Rectal smooth muscle tissue (tissue), 1 donor: ENCODE data around the gene MAP4K1.

Source experiments
- H3K27ac ChIP-seq: one replicate; pipeline ENCODE4 v1.7.0; 2013; ENCODE audit warnings: low read depth, low read length, inconsistent platforms
- H3K27me3 ChIP-seq: one replicate; pipeline ENCODE4 v1.7.0; 2013; ENCODE audit warnings: low read length; ENCODE audit not compliant: control insufficient read depth, insufficient read depth
- H3K36me3 ChIP-seq: one replicate; pipeline ENCODE4 v1.7.0; 2013; ENCODE audit warnings: low read length; ENCODE audit not compliant: control insufficient read depth, insufficient read depth
- H3K4me1 ChIP-seq: one replicate; pipeline ENCODE4 v1.7.0; 2013; ENCODE audit warnings: low read length; ENCODE audit not compliant: control insufficient read depth, insufficient read depth
- H3K4me3 ChIP-seq: one replicate; pipeline ENCODE4 v1.7.0; 2013; ENCODE audit warnings: low read length
- H3K9ac ChIP-seq: one replicate; pipeline ENCODE4 v1.7.0; 2013; ENCODE audit warnings: low read length

MAP4K1 gene

GRCh38 chr19:38648769-38649304 is 31.1 kb upstream of the MAP4K1 start:
- peaks cover 29% of the 10 kb centered on the region for H3K4me1 ChIP-seq

GRCh38 chr19:38647966-38648768 is 30.4 kb upstream of the MAP4K1 start:
- H3K36me3 ChIP-seq = no peaks in the 10 kb centered on the region
- H3K4me3 ChIP-seq = peak overlapping the region; percentile 75
- H3K4me1 ChIP-seq = peaks cover 23% of the 10 kb centered on the region
- peak overlapping the region; percentile 93 for H3K27ac ChIP-seq
- H3K27me3 ChIP-seq = no peaks in the 10 kb centered on the region
- peak overlapping the region; percentile 82 for H3K9ac ChIP-seq

More at GRCh38 chr19:38648769-38649304, 31.1 kb upstream of the MAP4K1 start:
- H3K9ac ChIP-seq = peak overlapping the region; percentile 82
- H3K36me3 ChIP-seq = no peaks in the 10 kb centered on the region
- H3K4me3 ChIP-seq = peak overlapping the region; percentile 75
- no peaks in the 10 kb centered on the region for H3K27me3 ChIP-seq
- H3K27ac ChIP-seq = peak overlapping the region; percentile 93

DNA sequence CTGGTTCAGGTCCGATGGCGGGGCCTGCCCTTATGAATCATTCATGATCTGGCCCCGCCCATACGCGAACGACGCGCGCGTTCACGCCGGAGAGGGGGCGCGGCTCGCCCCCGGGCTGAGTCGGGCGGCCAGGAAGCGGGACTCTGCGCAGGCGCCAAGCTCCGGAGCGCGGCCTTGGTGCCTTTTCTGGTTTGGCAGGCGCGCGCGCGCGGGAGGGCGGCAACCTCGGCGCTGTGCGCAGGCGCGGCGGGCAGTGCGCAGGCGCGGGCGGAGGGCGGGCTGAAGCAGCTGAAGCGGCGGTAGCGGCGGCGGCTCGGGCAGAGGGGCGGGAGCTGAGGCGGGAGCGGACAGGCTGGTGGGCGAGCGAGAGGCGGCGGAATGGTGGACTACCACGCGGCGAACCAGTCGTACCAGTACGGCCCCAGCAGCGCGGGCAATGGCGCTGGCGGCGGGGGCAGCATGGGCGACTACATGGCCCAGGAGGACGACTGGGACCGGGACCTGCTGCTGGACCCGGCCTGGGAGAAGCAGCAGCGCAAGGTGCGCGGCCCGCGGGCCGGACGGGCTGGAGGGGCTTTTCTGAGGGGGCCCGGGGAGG is 29.7 kb upstream of the MAP4K1 start, which contains the start of gene ACTN4:
Gene ACTN4 (plus strand): TSS at position 282 of the 598 bp plus-strand sequence. CDS start 97 bp downstream, at position 379.
- Histone ChIP-seq H3K4me3 (peak within 1 kb of the TSS; percentile 75), H3K27me3 (no peaks in the 10 kb centered on the region), H3K4me1 (peaks cover 18% of the 10 kb centered on the region), H3K9ac (peak within 1 kb of the TSS; percentile 82), H3K36me3 (no peaks in the 10 kb centered on the region), H3K27ac (peak within 1 kb of the TSS; percentile 93)

GRCh38 chr19:38644719-38645118 is 27.0 kb upstream of the MAP4K1 start:
- no peaks in the 10 kb centered on the region for H3K4me1 ChIP-seq
- no peak overlapping the region for H3K4me3 ChIP-seq
- H3K9ac ChIP-seq = no peak overlapping the region
- H3K27me3 ChIP-seq = no peaks in the 10 kb centered on the region
- no peaks in the 10 kb centered on the region for H3K36me3 ChIP-seq
- no peak overlapping the region for H3K27ac ChIP-seq

DNA sequence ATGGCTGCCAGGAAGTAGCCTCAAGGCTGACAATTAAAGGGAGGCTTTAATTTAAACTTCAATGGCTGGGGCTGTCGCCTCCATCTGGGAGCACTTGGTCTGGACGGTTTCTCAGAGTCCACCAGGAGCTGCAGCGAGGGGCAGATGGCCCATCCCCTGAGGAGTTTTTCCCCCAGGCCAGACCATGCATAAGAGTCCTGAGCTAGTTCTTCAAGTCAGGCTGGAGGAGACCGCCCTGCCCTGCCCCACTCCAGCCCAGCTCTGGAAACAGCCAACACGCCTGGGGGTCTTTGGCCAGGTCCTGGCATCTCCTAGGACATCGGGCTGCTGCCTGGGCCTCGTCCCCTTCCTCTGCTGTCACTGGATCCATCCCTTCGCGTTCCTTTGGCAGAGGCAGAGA is 24.4 kb upstream of the MAP4K1 start:
- no peak overlapping the region for H3K27ac ChIP-seq
- no peak overlapping the region for H3K9ac ChIP-seq
- H3K36me3 ChIP-seq = no peaks in the 10 kb centered on the region

GRCh38 chr19:38640368-38640767 is 22.6 kb upstream of the MAP4K1 start:
- H3K36me3 ChIP-seq = no peaks in the 10 kb centered on the region
- H3K9ac ChIP-seq = no peak overlapping the region
- no peak overlapping the region for H3K27ac ChIP-seq
- H3K27me3 ChIP-seq = no peaks in the 10 kb centered on the region
- no peaks in the 10 kb centered on the region for H3K4me1 ChIP-seq
- no peak overlapping the region for H3K4me3 ChIP-seq

More for the DNA sequence above, 24.4 kb upstream of the MAP4K1 start:
- Histone ChIP-seq H3K4me3 (no peak overlapping the region), H3K4me1 (no peaks in the 10 kb centered on the region), H3K27me3 (no peaks in the 10 kb centered on the region)

- H3K27ac ChIP-seq = no peak overlapping the region
- H3K9ac ChIP-seq = no peak overlapping the region
Measured at GRCh38 chr19:38639679-38640078, 21.9 kb upstream of the MAP4K1 start.

DNA sequence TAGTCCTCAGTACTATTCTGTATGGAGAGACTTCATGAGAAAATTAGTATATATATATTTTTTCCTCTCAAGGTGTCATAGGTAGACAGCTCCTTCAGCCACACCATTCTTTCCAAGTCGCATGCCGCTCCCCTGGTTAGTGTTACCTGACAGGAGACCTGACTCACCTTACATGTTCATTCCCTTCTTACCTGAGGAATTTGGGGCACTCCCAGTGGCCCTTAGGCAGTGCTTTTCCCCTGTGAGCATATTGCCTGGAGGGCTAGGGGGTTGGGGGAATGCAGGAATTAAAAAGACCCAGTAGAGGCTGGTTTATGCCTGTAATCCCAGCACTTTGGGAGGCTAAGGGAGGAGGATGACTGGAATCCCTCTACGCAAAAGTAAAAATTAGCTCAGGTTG is 20.7 kb upstream of the MAP4K1 start:
- no peaks in the 10 kb centered on the region for H3K36me3 ChIP-seq
- no peak overlapping the region for H3K4me3 ChIP-seq
- H3K4me1 ChIP-seq = no peaks in the 10 kb centered on the region
- H3K27ac ChIP-seq = no peak overlapping the region
- no peak overlapping the region for H3K9ac ChIP-seq
- H3K27me3 ChIP-seq = no peaks in the 10 kb centered on the region

More at GRCh38 chr19:38639679-38640078, 21.9 kb upstream of the MAP4K1 start:
- H3K4me3 ChIP-seq = no peak overlapping the region
- no peaks in the 10 kb centered on the region for H3K27me3 ChIP-seq
- no peaks in the 10 kb centered on the region for H3K36me3 ChIP-seq
- no peaks in the 10 kb centered on the region for H3K4me1 ChIP-seq

DNA sequence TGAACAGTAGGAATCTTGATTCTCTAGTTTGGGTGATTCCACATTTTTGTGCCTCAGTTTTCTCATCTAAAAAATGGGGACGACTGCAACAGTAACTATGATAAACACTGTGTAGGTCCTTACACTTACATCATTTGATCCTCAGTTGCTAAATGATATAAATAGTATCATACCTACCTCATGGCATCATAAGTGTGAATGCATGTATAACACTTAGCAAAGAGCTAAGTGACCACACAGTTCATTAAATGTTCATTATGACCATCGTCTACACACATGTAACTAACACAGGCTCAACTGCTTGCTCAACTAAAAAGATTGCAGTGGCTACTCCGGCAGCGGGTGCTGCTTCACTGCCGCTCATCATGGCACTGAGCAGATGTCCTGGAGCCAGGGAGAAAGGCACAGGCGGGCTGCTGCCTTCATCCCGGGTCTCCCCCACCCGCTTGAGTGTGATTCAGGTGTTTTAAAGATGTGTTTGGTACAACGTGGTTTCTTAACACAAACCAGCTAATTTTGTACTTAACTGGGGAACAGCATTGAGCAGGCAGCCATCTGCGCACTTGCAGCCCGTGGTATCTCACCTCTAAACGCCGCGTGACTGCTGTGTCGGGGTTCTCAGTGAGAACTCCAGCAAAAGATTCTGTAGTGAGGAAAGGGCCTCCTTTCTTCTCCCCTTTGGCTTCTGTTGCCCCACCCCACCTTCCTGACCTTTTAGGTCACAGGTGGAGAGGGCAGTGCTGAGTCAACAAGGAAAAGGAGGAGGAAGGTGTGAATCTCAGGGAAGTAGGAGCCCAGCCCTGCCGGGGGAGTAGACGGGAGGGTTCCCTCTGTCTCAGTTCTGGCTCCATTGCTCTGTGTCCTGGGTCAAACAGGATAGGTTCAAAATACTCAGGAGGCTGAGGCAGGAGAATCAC is 18.0 kb upstream of the MAP4K1 start:
- H3K4me3 ChIP-seq = no peak overlapping the region
- H3K9ac ChIP-seq = no peak overlapping the region
- no peak overlapping the region for H3K27ac ChIP-seq
- no peaks in the 10 kb centered on the region for H3K4me1 ChIP-seq
- peaks cover 11% of the 10 kb centered on the region for H3K36me3 ChIP-seq
- H3K27me3 ChIP-seq = no peaks in the 10 kb centered on the region

GRCh38 chr19:38634757-38635482 is 17.2 kb upstream of the MAP4K1 start:
- H3K4me1 ChIP-seq = no peaks in the 10 kb centered on the region
- H3K36me3 ChIP-seq = peaks cover 14% of the 10 kb centered on the region
- H3K9ac ChIP-seq = no peak overlapping the region
- no peaks in the 10 kb centered on the region for H3K27me3 ChIP-seq
- peak overlapping the region; percentile 19 for H3K27ac ChIP-seq
- no peak overlapping the region for H3K4me3 ChIP-seq

GRCh38 chr19:38632476-38633213 is 14.9 kb upstream of the MAP4K1 start:
- Histone ChIP-seq H3K27me3 (no peaks in the 10 kb centered on the region), H3K4me3 (no peak overlapping the region), H3K36me3 (peaks cover 22% of the 10 kb centered on the region), H3K4me1 (no peaks in the 10 kb centered on the region), H3K9ac (no peak overlapping the region), H3K27ac (no peak overlapping the region)
